Peyer's patch (tissue), 4 donors: ENCODE data around the gene RASGRP2.

Experiments used
- CTCF ChIP-seq, 6 experiments: fragments of 450-650 bp in 4 of 6; fragments of 200-600 bp in 2 of 6; sonication (generic) in 1 of 6; IDR thresholded peaks; one replicate each; pipeline ENCODE4 v1.5.1; 2017 to 2019; ENCODE audit warnings: antibody characterized with exemption in 6 of 6, mild to moderate bottlenecking in 3 of 6, moderate library complexity in 1 of 6
- POLR2A ChIP-seq, 2 donors: fragments of 450-650 bp; IDR thresholded peaks; one replicate each; pipeline ENCODE4 v1.5.1; 2017; ENCODE audit warnings: antibody characterized with exemption in 2 of 2, mild to moderate bottlenecking in 2 of 2, moderate library complexity in 2 of 2

DNA sequence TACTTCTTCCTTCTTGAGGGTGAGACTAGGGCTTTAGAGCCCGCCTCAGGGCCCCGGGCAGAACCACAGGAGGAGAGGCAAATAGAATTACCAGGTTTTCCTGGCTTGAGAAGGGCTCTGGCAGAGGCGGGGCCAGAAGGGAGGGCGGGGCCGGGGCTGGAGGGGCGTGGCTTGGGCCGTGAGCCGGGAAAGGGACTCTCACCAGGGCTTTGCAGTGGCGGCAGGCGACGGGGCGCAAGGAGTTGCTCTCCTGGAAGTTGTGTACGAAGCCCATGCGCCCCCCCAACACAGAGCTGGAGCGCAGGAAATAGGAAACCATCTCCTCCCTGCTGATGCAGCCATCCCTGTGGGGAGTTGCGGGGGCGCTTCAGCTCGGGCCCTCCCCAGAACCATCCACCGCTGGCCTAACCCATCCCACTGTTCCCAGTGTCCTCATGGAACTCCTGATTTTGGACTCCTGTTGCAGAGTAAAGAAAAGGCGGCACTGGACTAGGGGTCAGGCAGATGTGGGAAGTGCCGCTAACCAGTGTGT lies 14.0 kb downstream of the RASGRP2 start:
- TF ChIP-seq POLR2A (IDR thresholded peaks at IDR 0.05): no peak
- TF ChIP-seq CTCF (IDR thresholded peaks at IDR 0.05): no peak
